ENCODE data around the gene FTH1.
"Not testable (repeated sequence)": the region's sequence is repeated elsewhere in the genome, so short reads cannot be mapped to it uniquely, and the experiment has no call there.

Gene FTH1

GRCh38 chr11:61963282-61964057, 4.0 kb downstream of the FTH1 start:
- no peak for DNase-seq (ENCODE audit: low read depth)

DNA sequence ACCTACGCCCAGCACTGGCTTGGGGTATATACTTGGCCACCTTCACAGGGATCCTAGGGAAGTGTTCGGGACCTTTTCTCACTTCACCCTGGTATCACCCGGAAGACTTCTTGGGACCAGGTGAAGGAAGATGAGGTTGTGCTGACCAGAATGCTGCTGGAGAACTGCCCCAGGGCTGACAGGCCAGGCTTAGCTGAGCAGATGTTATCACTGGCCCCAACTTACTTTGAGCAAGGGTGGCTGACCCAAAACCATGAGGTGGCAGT, 4.5 kb downstream of the FTH1 start:
- DNase-seq (ENCODE audit: low read depth): no peak

- DNase-seq (ENCODE audit: low read depth): no peak
These were observed 5.0 kb downstream of the FTH1 start for GRCh38 chr11:61962213-61963015.

DNA sequence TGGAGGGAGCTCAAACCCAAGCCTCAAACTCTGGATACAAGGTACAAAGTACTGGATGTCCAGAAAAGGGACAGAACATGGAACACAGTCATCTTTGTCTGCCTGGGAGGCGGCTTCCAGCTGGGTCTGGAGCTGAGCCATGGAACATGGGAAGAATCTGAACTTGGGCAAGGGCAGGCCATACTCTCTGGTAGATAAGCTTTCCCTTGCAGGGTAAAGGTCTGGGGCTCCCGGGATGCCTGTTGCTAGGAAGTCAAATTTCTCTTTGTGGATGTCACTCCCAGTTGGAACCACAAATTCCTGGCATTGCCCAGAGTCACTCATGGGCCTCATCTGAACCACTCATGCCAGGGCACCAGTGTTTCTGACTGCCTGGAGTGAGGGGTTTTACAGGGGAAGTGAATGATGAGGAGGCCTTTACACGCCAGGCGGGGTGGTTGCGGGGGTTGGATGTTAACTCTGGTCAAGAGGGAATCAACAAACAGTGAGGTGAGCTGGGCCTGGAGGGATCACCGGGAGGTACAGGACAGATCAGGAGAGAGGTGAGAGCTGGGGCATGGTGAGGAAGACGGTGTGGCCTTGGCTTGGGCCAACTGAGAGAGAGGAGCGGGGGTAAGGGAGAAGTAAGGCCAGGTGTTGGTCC, 5.7 kb downstream of the FTH1 start:
- no peak for DNase-seq (ENCODE audit: low read depth)

DNA sequence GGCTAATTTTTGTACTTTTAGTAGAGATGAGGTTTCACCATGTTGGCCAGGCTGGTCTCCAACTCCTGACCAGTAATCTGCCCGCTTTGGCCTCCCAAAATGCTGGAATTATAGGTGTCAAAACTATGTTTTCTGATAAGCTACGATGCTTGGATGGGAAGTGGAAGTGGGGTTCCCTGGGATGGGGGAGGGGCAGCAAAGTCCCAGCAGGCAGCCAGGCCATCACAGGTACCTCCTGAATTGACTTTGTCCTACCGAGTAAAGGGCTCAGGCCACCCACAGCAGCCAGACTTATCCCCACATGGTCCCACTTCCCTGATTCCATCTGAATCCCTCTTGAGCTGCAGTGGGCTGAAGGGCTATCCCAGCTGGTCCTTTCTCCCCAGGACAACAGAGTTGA, 6.9 kb downstream of the FTH1 start:
- no peak for DNase-seq (ENCODE audit: low read depth)

DNA sequence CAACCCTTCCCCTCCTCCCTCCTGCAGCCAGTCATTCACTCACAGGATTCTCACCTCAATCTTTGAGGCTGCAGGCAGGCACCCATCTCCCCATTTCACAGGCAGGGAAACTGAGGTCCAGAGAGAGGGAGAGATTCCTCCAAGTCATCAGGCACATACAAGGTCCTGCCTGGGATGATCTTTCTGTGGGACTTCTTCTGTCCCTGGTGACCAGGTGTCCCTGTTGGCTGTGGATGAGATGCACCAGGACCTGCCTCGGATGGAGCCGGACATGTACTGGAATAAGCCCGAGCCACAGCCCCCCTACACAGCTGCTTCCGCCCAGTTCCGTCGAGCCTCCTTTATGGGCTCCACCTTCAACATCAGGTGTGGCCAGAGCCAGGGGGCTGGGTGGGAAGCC, 7.8 kb downstream of the FTH1 start:
- no peak for DNase-seq (ENCODE audit: low read depth)

- no peak for DNase-seq (ENCODE audit: low read depth)
These were observed 8.3 kb downstream of the FTH1 start for GRCh38 chr11:61959114-61959513.

GRCh38 chr11:61958590-61958989, 8.8 kb downstream of the FTH1 start:
- no peak for DNase-seq (ENCODE audit: low read depth)

GRCh38 chr11:61957021-61957770, 10.2 kb downstream of the FTH1 start:
- no peak for DNase-seq (ENCODE audit: low read depth)

DNA sequence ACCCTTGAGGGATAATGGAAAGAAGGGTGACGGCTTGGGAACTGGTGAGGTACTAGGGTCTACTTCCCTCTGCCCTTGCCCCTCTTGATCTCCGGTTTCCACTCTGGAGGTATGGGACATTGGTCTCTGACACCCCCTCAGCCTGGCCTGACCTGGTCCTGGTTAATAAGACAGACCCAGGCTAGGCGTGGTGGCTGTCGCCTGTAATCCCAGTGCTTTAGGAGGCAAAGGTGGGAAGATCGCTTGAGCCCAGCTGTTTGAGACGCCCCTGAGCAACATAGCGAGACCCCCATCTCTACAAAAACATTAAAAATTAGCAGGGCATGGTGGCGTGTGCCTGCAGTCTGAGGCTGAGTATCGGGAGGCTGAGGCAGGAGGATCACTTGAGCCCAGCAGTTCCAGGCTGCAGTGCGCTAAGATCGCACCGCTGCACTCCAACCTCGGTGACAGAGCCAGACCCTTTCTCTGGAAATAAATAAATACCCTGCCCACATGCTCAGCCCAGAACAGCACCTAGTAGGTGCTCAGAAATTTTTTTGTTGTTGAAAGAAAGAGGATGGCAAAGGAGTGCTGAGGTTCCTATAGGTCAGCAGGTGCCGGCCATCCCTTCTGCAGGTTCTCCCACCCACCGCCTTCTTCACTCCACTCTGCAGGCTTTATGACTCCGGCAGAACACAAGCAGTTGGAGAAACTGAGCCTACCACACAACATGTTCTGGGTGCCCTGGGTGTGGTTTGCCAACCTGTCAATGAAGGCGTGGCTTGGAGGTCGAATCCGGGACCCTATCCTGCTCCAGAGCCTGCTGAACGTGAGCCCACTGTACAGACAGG, 11.0 kb downstream of the FTH1 start:
- no peak for DNase-seq (ENCODE audit: low read depth)

GRCh38 chr11:61955422-61956135, 11.9 kb downstream of the FTH1 start:
- no peak for DNase-seq (ENCODE audit: low read depth)

- no peak for DNase-seq (ENCODE audit: low read depth)
These were observed 12.5 kb downstream of the FTH1 start for GRCh38 chr11:61954851-61955421.

GRCh38 chr11:61954106-61954850, 13.2 kb downstream of the FTH1 start:
- DNase-seq (ENCODE audit: low read depth): no peak

DNA sequence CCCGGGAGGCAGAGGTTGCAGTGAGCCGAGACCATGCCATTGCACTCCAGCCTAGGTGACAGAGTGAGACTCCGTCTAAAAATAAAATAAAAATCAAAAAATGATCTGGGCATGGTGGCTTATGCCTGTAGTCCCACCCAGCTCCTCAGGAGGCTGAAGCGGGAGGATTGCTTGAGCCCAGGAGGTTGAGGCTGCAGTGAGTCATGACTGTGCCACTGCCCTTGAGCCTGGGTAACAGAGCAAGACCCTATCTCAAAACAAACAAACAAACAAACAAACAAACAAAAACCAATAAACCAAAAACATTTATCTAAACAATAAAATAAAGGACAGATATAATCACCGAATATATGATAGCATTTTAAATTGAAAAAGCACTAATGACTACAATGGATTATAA, 13.8 kb downstream of the FTH1 start:
- DNase-seq (ENCODE audit: low read depth): not testable (repeated sequence)

DNA sequence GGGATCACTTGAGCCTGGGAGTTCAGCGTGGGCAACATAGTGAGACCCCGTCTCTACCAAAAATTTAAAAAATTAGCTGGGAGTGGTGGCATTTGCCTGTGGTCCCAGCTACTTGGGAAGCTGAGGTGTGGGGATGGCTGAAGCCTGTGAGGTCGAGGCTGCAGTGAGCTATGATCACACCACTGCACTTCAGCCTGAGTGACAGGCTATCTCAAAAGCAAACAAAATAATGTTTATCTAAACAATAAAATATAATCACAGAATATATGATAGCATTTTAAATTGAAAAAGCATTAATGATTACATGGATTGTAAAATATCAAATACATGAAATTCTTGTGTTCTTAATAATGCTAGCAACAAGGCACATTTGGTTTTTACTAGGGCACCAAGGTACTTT, 14.6 kb downstream of the FTH1 start:
- no peak for DNase-seq (ENCODE audit: low read depth)

DNA sequence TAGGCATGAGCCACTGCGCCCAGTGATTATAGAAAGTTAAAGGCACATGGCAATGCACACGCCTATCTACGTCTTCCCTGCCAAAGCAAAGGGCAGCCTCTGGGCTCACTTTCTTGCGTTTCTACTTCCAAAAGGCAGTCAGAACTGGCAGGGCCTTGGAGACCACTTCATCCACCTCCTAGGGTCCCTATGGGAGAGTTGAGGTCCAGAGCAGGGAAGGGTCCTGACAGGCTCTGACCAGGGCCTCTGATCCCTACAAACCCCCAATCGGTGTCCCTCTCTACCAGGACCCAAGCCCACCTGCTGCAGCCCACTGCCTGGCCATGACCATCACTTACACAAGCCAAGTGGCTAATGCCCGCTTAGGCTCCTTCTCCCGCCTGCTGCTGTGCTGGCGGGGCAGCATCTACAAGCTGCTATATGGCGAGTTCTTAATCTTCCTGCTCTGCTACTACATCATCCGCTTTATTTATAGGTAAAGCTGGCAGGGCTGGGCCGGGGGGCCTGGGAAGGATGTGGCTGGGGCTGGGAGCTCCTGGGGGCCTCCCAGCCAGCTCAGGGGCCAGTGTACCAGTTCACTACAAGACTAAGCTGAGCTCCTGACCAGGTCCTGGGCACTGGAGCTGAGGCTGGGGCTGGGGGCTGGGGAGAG, 15.8 kb downstream of the FTH1 start:
- no peak for DNase-seq (ENCODE audit: low read depth)

GRCh38 chr11:61950035-61950547, 17.3 kb downstream of the FTH1 start, which contains the start of gene BEST1:
BEST1 (plus strand) TSS chr11:61950351; CDS start chr11:61951807, 1,456 bp downstream.
- no peak for DNase-seq (ENCODE audit: low read depth)

GRCh38 chr11:61949169-61950034, 18.0 kb downstream of the FTH1 start:
- no peak for DNase-seq (ENCODE audit: low read depth)
